Endothelial cell of umbilical vein (primary cell): ENCODE results near the gene CFAP20DC. TPM values are rescaled to one million over a fixed set of nuclear protein-coding genes. Genes with fewer than 3 reads are reported as not detected.

Experiments
- BruUV-seq: library from RNA; stranded (reverse); fragments of 400-500 nt; replicated peaks from 2 replicates; lab custom pipeline; 2021; lab: Mats Ljungman, UMichigan
- CTCF ChIA-PET: fragments of 300-600, 350-600 bp; sonication (Branson Sonifier 250); formaldehyde crosslinking; loops from one replicate; lab custom pipeline; 2021; ENCODE audit warnings: antibody characterized with exemption, inconsistent platforms; lab: Charles Lee
- POLR2A ChIA-PET: fragments of 300-600, 350-600 bp; sonication (Branson Sonifier 250); formaldehyde crosslinking; loops from one replicate; lab custom pipeline; 2021; ENCODE audit warnings: antibody characterized with exemption, inconsistent platforms; lab: Charles Lee
- DNase-seq: peaks from one replicate; pipeline ENCODE4 v3.0.0-alpha.2; 2011; ENCODE audit warnings: low read depth, low spot score
- FAIRE-seq: peaks from 2 replicates; lab custom pipeline; 2011; peaks lifted over from hg19 to GRCh38; lab: Jason Lieb, UNC
- H2AFZ ChIP-seq: 2 replicates; pipeline ENCODE4 v1.6.0; 2012; ENCODE audit warnings: low read depth, low read length, control low read depth, inconsistent platforms
- H3K27ac ChIP-seq: 2 replicates; pipeline ENCODE4 v1.5.1; 2011; ENCODE audit warnings: low read depth, mild to moderate bottlenecking, control low read depth, low read length, moderate library complexity; ENCODE audit not compliant: insufficient read depth
- H3K27me3 ChIP-seq, 2 experiments: 2 replicates each; pipeline versions ENCODE4 v1.6.0 to v1.6.1; 2011; ENCODE audit warnings: low read length in 2 of 2, mixed read lengths in 1 of 2; ENCODE audit not compliant: control insufficient read depth in 2 of 2, insufficient read depth in 2 of 2
- H3K36me3 ChIP-seq, 2 experiments: 2 replicates in 1 of 2; 3 replicates in 1 of 2; pipeline ENCODE4 v1.5.1; 2011; ENCODE audit warnings: low read length in 2 of 2, mild to moderate bottlenecking in 1 of 2, moderate library complexity in 1 of 2; ENCODE audit not compliant: control insufficient read depth in 2 of 2, insufficient read depth in 2 of 2; ENCODE audit errors: extremely low read depth in 1 of 2
- H3K4me1 ChIP-seq: 3 replicates; pipeline ENCODE4 v1.5.1; 2011; ENCODE audit warnings: mild to moderate bottlenecking, low read length; ENCODE audit not compliant: control insufficient read depth, insufficient read depth; ENCODE audit errors: extremely low read depth
- H3K4me2 ChIP-seq: 2 replicates; pipeline ENCODE4 v1.6.1; 2011; ENCODE audit warnings: low read length, control low read depth, mixed read lengths; ENCODE audit not compliant: insufficient read depth
- H3K4me3 ChIP-seq, 3 experiments: fragments of 200-600 bp in 1 of 3; sonication (generic), shearing (Covaris generic) in 1 of 3; replicated peaks in 1 of 3; 2 replicates each; pipeline ENCODE4 v1.5.1; 2011 to 2016; ENCODE audit warnings: control low read depth in 3 of 3, low read length in 3 of 3, mild to moderate bottlenecking in 2 of 3, inconsistent platforms in 1 of 3, low read depth in 1 of 3, moderate library complexity in 1 of 3; ENCODE audit not compliant: insufficient read depth in 1 of 3
- H3K79me2 ChIP-seq: 2 replicates; pipeline ENCODE4 v1.6.0; 2012; ENCODE audit warnings: low read length, inconsistent platforms; ENCODE audit not compliant: control insufficient read depth, insufficient read depth
- H3K9ac ChIP-seq: replicated peaks from 2 replicates; pipeline ENCODE3; 2011; ENCODE audit warnings: low read length, control low read depth; ENCODE audit not compliant: insufficient read depth; ENCODE audit errors: extremely low read depth
- H3K9me1 ChIP-seq: replicated peaks from 3 replicates; pipeline ENCODE4 v1.6.0; 2011; ENCODE audit warnings: mild to moderate bottlenecking, low read length; ENCODE audit not compliant: control insufficient read depth, insufficient read depth; ENCODE audit errors: extremely low read depth
- H3K9me3 ChIP-seq: replicated peaks from 2 replicates; pipeline ENCODE4 v1.5.1; 2012; ENCODE audit warnings: low read length, inconsistent platforms; ENCODE audit not compliant: control insufficient read depth, insufficient read depth
- H4K20me1 ChIP-seq: replicated peaks from 2 replicates; pipeline ENCODE3; 2011; ENCODE audit warnings: mild to moderate bottlenecking, low read length; ENCODE audit not compliant: control insufficient read depth, insufficient read depth; ENCODE audit errors: extremely low read depth
- CTCF ChIP-seq, 2 donors: IDR thresholded peaks; 1 replicate in 1 of 2; 2 replicates in 1 of 2; pipeline ENCODE4 v1.5.1; 2011; ENCODE audit warnings: low read length in 2 of 2, mild to moderate bottlenecking in 2 of 2, moderate library complexity in 2 of 2, control low read depth in 1 of 2, inconsistent platforms in 1 of 2, low read depth in 1 of 2; ENCODE audit not compliant: insufficient read depth in 1 of 2; ENCODE audit errors: extremely low read depth in 1 of 2
- EZH2 ChIP-seq: IDR thresholded peaks from 2 replicates; pipeline ENCODE4 v1.6.1; 2012; ENCODE audit warnings: borderline replicate concordance, low read depth, mild to moderate bottlenecking, moderate library complexity, low read length, inconsistent platforms; ENCODE audit not compliant: severe bottlenecking
- FOS ChIP-seq: IDR thresholded peaks from 2 replicates; pipeline ENCODE4 v1.6.1; 2011; ENCODE audit warnings: mild to moderate bottlenecking, low read length, moderate library complexity, borderline replicate concordance; ENCODE audit not compliant: insufficient read depth
- GATA2 ChIP-seq: IDR thresholded peaks from 2 replicates; pipeline ENCODE4 v1.7.0; 2011; ENCODE audit warnings: low read depth, mild to moderate bottlenecking, moderate library complexity, mixed read lengths, low read length; ENCODE audit not compliant: insufficient read length, insufficient read depth
- JUN ChIP-seq: IDR thresholded peaks from 2 replicates; pipeline ENCODE4 v1.6.1; 2011; ENCODE audit warnings: borderline replicate concordance, low read depth; ENCODE audit not compliant: insufficient read length, insufficient read depth
- MAX ChIP-seq: IDR thresholded peaks from 2 replicates; pipeline ENCODE4 v1.6.1; 2011; ENCODE audit not compliant: insufficient read depth, insufficient read length
- MYC ChIP-seq: IDR thresholded peaks from one replicate; pipeline ENCODE4 v1.6.1; 2011; ENCODE audit warnings: mild to moderate bottlenecking, low read depth, low read length
- POLR2A ChIP-seq: IDR thresholded peaks from 2 replicates; pipeline ENCODE4 v1.6.1; 2012; ENCODE audit warnings: low read depth, mild to moderate bottlenecking, control low read depth, low read length
- POLR2AphosphoS5 ChIP-seq: IDR thresholded peaks from 2 replicates; pipeline ENCODE4 v1.6.1; 2012; ENCODE audit warnings: low read depth, mild to moderate bottlenecking, control low read depth, low read length, moderate library complexity; ENCODE audit not compliant: insufficient read depth
- dilution Hi-C: fragments of 300-500 bp; cut with MboI; formaldehyde crosslinking; loops from one replicate; pipeline ENCODE4 v1.15.0; 2019; ENCODE audit warnings: low sequenced_read_pairs; ENCODE audit not compliant: extremely low pct_ligation_motif_present
- intact Hi-C: fragments of 100-400 bp; cut with micrococcal nuclease; formaldehyde crosslinking; loops from one replicate; pipeline ENCODE4 v1.10.0; 2022
- polyA plus RNA-seq, 4 experiments: library from polyadenylated mRNA; depleted of rRNA in 3 of 4; stranded (reverse) in 3 of 4; unstranded in 1 of 4; fragments of >200 nt; gene quantifications; 2 replicates each; pipeline versions ENCODE4 v1.2.1 to v1.2.3, GENCODE V29; 2011 to 2012; ENCODE audit warnings: missing spikeins in 1 of 4
- total RNA-seq: library from RNA; stranded (reverse); gene quantifications from 2 replicates; pipeline ENCODE4 v1.2.3, GENCODE V29; 2021

CFAP20DC gene
- total and polyA plus RNA-seq, 2 donors (not counting 3 experiments of a cell fraction or from before 2014, with no cell fraction given): 0.92 to 2.1 TPM

GRCh38 chr3:58783845-58784244 is 266.0 kb downstream of the CFAP20DC start:
- no peaks in the 10 kb centered on the region for H4K20me1 ChIP-seq
- ChIA-PET POLR2A (no interaction called here), CTCF (no interaction called here)
- H3K36me3 ChIP-seq: no peaks in the 10 kb centered on the region
- H2AFZ ChIP-seq: no peak overlapping the region
- H3K9me1 ChIP-seq: no peaks in the 10 kb centered on the region
- H3K4me2 ChIP-seq: no peak overlapping the region
- no peak for DNase-seq
- H3K79me2 ChIP-seq: no peaks in the 10 kb centered on the region
- no TSS peak for BruUV-seq
- H3K9me3 ChIP-seq: no peaks in the 10 kb centered on the region
- intact Hi-C loops: no loop called here
- TF ChIP-seq POLR2A: no peak
- TF ChIP-seq MYC: no peak
- no peak for TF ChIP-seq POLR2AphosphoS5
- TF ChIP-seq JUN: no peak
- no peak for TF ChIP-seq CTCF (IDR thresholded peaks at IDR 0.05; ENCODE audit: extremely low read depth in 1 of 2, insufficient read depth in 1 of 2, low read depth in 1 of 2, low read length in 2 of 2)
- no peak for TF ChIP-seq GATA2
- no peak for TF ChIP-seq MAX
- TF ChIP-seq FOS: no peak
- no peak for TF ChIP-seq EZH2
- no peak for FAIRE-seq
- H3K27ac ChIP-seq: no peak overlapping the region
- H3K9ac ChIP-seq: no peak overlapping the region
- H3K4me3 ChIP-seq: no peak overlapping the region
- H3K4me1 ChIP-seq: no peaks in the 10 kb centered on the region
- dilution Hi-C loops: no loop called here
- H3K27me3 ChIP-seq: no peaks in the 10 kb centered on the region
